ENCODE measurements around the gene TRMT11. TPM values are rescaled to one million over a fixed set of nuclear protein-coding genes. Genes with fewer than 3 reads are reported as not detected.

TRMT11 gene
- polyA plus RNA-seq, 1 of the 3 experiments (the other 2 are of a cell fraction) = 15.0 TPM

- TF ChIP-seq FOXJ3 (CRISPR knock-in tag; IDR thresholded peaks at IDR 0.05) (no peak), FOSL2 (IDR thresholded peaks at IDR 0.05; ENCODE audit: borderline replicate concordance, low read depth) (no peak), PBX3 (IDR thresholded peaks at IDR 0.05) (no peak), ELF1 (IDR thresholded peaks at IDR 0.05) (no peak), FOXM1 (IDR thresholded peaks at IDR 0.05; ENCODE audit: low read depth) (no peak), RAD21 (IDR thresholded peaks at IDR 0.05; ENCODE audit: low read length) (no peak), SMC3 (IDR thresholded peaks at IDR 0.05; ENCODE audit: low read depth, low read length) (no peak), YY1 (IDR thresholded peaks at IDR 0.05; ENCODE audit: low read depth) (no peak), GATA2 (CRISPR knock-in tag; IDR thresholded peaks at IDR 0.05) (no peak), RCOR1 (IDR thresholded peaks at IDR 0.05; ENCODE audit: low read length) (no peak), RXRA (IDR thresholded peaks at IDR 0.05; ENCODE audit: borderline replicate concordance, low read depth) (no peak), USF1 (IDR thresholded peaks at IDR 0.05; ENCODE audit: borderline replicate concordance, low read depth) (no peak), MEF2A (IDR thresholded peaks at IDR 0.05; ENCODE audit: borderline replicate concordance, low read depth) (no peak), TCF12 (IDR thresholded peaks at IDR 0.05) (no peak)
Measured at GRCh38 chr6:126069449-126069848, 83.1 kb downstream of the TRMT11 start (continued).

GRCh38 chr6:126071000-126071647 is 84.8 kb downstream of the TRMT11 start:
- H2AFZ ChIP-seq (ENCODE audit: low read depth) = no peak overlapping the region
- H3K9me2 ChIP-seq = no peaks in the 10 kb centered on the region
- H3K79me2 ChIP-seq (ENCODE audit: insufficient read depth) = no peaks in the 10 kb centered on the region
- peak; percentile 8 for DNase-seq
- H3K4me1 ChIP-seq (ENCODE audit: control insufficient read depth in 1 of 2, insufficient read depth in 2 of 2, low read depth in 1 of 2, low read length in 1 of 2) = peaks cover 0 to 13% of the 10 kb centered on the region in 2 experiments; a peak in 2 of 4 replicates
- 55% methylated on average over 7 of the region's 7 CpGs for WGBS (ENCODE audit: low lambda C conversion rate)
- TF ChIP-seq GATA2 (CRISPR knock-in tag; IDR thresholded peaks at IDR 0.05) = peak; percentile 43; the same call in 1 of the 2 replicates
- no peak for TF ChIP-seq MAX (IDR thresholded peaks at IDR 0.05; ENCODE audit: low read depth)
- TF ChIP-seq EP300 (IDR thresholded peaks at IDR 0.05; ENCODE audit: borderline replicate concordance in 1 of 2, low read depth in 1 of 2, low read length in 1 of 2) = peak in 1 of 2 experiments; percentile 42; a peak in 1 of 4 replicates
- no peak overlapping the region for H3K9ac ChIP-seq
- H3K9me3 ChIP-seq = no peaks in the 10 kb centered on the region
- H3K27me3 ChIP-seq (ENCODE audit: insufficient read depth) = no peaks in the 10 kb centered on the region
- H4K20me1 ChIP-seq (ENCODE audit: insufficient read depth) = no peaks in the 10 kb centered on the region
- CTCF ChIA-PET = interaction anchor here (0.9 to 2.2 kb wide), 5 partner anchors 8 to 38 kb away, joined by 3 to 8 read pairs (median 3); no protein-coding TSS in a partner anchor
- no peak overlapping the region for H3K4me3 ChIP-seq (ENCODE audit: low read depth in 2 of 2, low read length in 1 of 2)
- no peak overlapping the region for H3K27ac ChIP-seq (ENCODE audit: low read depth in 2 of 2, low read length in 1 of 2)
- peaks cover 7% of the 10 kb centered on the region for H3F3A ChIP-seq (replicated peaks; ENCODE audit: insufficient read depth)
- POLR2A ChIA-PET = no interaction called here
- peaks cover 2 to 3% of the 10 kb centered on the region in 2 experiments for H3K36me3 ChIP-seq (replicated peaks in 1 of 2; ENCODE audit: control insufficient read depth in 1 of 2, insufficient read depth in 2 of 2, low read length in 1 of 2)
- no peak overlapping the region for H3K4me2 ChIP-seq
